Omental fat pad (tissue), 4 donors: ENCODE measurements around the gene DGKK. TPM values are rescaled to one million over a fixed set of nuclear protein-coding genes. Genes with fewer than 3 reads are reported as not detected.
A peak's percentile ranks its signal among the peaks of the same experiment; 100 is the strongest.

Experiments
- ATAC-seq: fragments of 150-250 bp; one replicate; pipeline ENCODE4 v1.9.1; 2016; ENCODE audit warnings: mild to moderate bottlenecking, moderate library complexity; ENCODE audit not compliant: low FRiP score
- DNase-seq: peaks from one replicate; pipeline ENCODE4 v3.0.0-alpha.2; 2019; ENCODE audit warnings: low spot score
- CTCF ChIP-seq, 3 donors: fragments of 450-650 bp; IDR thresholded peaks; one replicate each; pipeline ENCODE4 v1.5.1; 2016 to 2017; ENCODE audit warnings: antibody characterized with exemption in 3 of 3, mild to moderate bottlenecking in 3 of 3, moderate library complexity in 2 of 3
- total RNA-seq, 4 donors: library from RNA; depleted of rRNA; stranded (reverse); fragments of >200 nt; gene quantifications; one replicate each; pipeline ENCODE4 v1.1.0, GENCODE V29; 2016

DGKK gene
- under 1 TPM in 1 of 4 donors, not detected in 3; 0.09 TPM for total RNA-seq

DNA sequence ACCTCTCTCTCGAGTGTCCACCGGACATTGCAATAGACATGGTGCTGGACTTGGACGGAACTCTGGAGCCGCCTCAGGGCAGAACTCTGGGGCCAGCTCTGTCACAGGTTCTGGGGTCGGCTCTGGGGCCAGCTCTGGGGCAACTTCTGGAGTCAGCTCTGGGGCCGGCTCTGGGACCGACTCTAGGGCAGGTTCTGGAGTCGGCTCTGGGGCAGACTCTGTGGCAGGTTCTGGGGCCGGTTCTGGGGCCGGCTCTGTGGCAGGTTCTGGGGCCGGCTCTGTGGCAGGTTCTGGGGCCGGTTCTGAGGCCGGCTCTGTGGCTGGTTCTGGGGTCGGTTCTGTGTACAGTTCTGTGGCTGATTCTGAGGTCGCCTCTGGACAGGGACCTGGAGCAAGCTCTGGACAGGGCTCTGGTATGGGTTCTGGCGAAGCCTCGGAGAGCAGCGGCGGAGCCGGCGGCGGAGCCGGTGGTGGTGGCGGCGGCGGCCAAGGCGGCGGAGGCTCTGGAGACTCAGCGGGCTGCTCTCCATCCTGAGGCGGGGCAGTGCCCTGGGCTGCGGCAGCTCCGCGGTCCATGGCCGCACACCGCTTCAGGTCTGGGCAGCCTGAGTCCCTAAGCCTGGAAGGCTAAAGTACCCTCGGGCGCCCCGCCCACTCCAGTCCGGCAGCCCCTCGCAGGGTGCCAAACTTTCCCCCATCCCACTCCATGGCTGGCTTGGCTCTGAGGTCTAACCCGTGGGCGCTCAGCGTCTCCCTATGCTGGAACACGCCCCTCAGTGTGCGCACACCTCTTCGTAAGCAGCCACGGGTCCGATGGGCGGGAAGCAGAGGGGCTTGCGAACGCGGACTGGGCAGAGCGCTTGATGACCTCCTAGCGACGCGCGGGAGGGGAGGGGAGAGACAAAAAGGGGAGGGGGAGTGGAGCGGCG lies at the start of gene DGKK:
Gene DGKK (minus strand): TSS at position 723 of the 929 bp plus-strand sequence. CDS start 147 bp downstream, at position 576.
- no peak for DNase-seq
- peak; percentile 18 for ATAC-seq
- TF ChIP-seq CTCF (IDR thresholded peaks at IDR 0.05), result no peak

DNA sequence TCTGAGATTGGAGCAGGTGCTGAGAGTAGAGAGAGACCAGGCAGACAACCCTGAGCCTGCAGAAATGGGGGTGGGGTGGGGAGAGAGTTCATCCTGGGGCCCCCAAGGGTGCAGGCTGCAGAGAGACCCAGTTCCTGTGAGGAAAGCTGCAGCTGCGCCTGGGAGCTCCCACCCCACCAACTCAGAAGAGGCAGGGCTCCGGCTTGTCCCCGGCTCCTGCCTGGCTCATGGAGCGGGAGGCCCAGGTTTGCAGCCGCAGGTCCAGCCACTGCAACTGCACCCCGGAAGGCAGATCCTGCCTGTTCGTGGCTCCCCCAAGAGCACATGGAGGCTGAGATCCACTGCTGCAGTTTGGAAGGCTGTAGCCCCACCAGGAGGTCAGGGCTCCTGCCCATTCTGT lies 44.2 kb upstream of the DGKK start:
- ATAC-seq (no peak), DNase-seq (no peak)
- no peak for TF ChIP-seq CTCF (IDR thresholded peaks at IDR 0.05)

GRCh38 chrX:50497114-50497513 lies 26.5 kb upstream of the DGKK start:
- TF ChIP-seq CTCF (IDR thresholded peaks at IDR 0.05), result no peak
- DNase-seq (no peak), ATAC-seq (no peak)

- no peak for TF ChIP-seq CTCF (IDR thresholded peaks at IDR 0.05)
- DNase-seq, result no peak
- ATAC-seq, result no peak
Measured at GRCh38 chrX:50495616-50496015, 25.0 kb upstream of the DGKK start.

DNA sequence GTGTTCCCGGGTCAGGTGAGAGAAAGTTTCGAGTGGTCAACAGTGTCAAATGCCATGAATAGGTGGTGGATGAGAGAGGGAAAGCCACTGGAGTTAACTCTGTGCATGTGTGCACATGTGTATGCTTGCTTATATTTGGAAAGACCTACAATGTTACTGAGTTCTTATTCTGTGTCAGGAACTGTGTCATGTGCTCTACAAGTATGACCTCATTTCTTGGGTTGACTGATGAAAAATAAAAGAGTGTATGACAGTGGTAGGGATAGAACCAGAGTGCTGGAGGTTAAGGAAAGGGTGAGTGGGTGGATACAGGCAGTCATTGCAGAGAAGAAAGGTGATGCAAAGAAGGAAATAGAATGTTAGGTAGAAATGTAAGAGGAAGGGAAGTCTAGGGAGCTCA lies 22.1 kb upstream of the DGKK start:
- no peak for ATAC-seq
- no peak for TF ChIP-seq CTCF (IDR thresholded peaks at IDR 0.05)

DNA sequence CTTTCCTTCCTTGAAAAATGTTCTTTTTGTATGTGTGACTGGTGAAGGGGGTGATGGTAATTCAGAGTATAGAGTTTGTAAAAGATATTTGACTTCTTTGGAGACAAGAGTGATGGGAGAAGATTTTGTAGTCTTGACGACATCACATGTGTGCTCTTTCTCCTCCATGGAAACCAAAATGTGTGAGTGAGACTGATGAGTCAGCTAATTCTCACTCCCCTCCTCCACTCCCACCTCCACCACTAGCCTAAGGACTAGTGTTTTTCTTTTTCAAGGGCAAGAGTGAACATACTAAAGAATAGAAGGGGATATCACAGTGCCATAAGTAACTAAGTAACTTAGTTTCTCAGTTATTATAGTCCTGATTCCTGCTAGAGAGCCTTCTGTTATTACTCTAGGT lies 14.0 kb upstream of the DGKK start:
- no peak for ATAC-seq
- TF ChIP-seq CTCF (IDR thresholded peaks at IDR 0.05), result no peak

More for the DNA sequence above, 22.1 kb upstream of the DGKK start:
- no peak for DNase-seq

GRCh38 chrX:50483283-50483682 lies 12.7 kb upstream of the DGKK start:
- no peak for ATAC-seq
- no peak for TF ChIP-seq CTCF (IDR thresholded peaks at IDR 0.05)
- DNase-seq, result no peak

More for the DNA sequence above, 14.0 kb upstream of the DGKK start:
- DNase-seq, result no peak
